NT2/D1 (cell line): ENCODE results near the gene ADGRG1.

ENCODE experiments used
- DNase-seq: peaks from one replicate; pipeline ENCODE4 v3.0.0-alpha.2; 2011; ENCODE audit warnings: low read depth, low spot score
- H3K27me3 ChIP-seq: 2 replicates; pipeline ENCODE4 v1.6.0; 2011; ENCODE audit warnings: mild to moderate bottlenecking; ENCODE audit not compliant: insufficient read length, insufficient read depth
- H3K36me3 ChIP-seq: 2 replicates; pipeline ENCODE4 v1.6.1; 2011; ENCODE audit warnings: mild to moderate bottlenecking, low read length, mixed read lengths; ENCODE audit not compliant: insufficient read depth, insufficient read length
- H3K4me1 ChIP-seq: 2 replicates; pipeline ENCODE4 v1.5.1; 2011; ENCODE audit not compliant: insufficient read depth, insufficient read length
- H3K4me3 ChIP-seq: 2 replicates; pipeline ENCODE4 v1.5.1; 2011; ENCODE audit warnings: low read depth; ENCODE audit not compliant: insufficient read length
- H3K9ac ChIP-seq: 2 replicates; pipeline ENCODE4 v1.6.0; 2011; ENCODE audit warnings: low read depth; ENCODE audit not compliant: insufficient read length
- H3K9me3 ChIP-seq: 2 replicates; pipeline ENCODE4 v1.5.1; 2011; ENCODE audit warnings: mild to moderate bottlenecking, low read length; ENCODE audit not compliant: insufficient read depth
- SUZ12 ChIP-seq: IDR thresholded peaks from 2 replicates; pipeline ENCODE4 v1.6.1; 2011; ENCODE audit not compliant: insufficient read length, insufficient read depth; ENCODE audit errors: extremely low read depth
- YY1 ChIP-seq: IDR thresholded peaks from 2 replicates; pipeline ENCODE4 v1.6.1; 2011; ENCODE audit not compliant: insufficient read length, insufficient read depth
- ZNF274 ChIP-seq: IDR thresholded peaks from 2 replicates; pipeline ENCODE4 v1.6.1; 2011; ENCODE audit warnings: mild to moderate bottlenecking, low read depth, low read length

ADGRG1 gene

GRCh38 chr16:57640185-57640584 lies 11.8 kb downstream of the ADGRG1 start:
- no peak overlapping the region for H3K4me3 ChIP-seq

GRCh38 chr16:57640612-57641011 lies 12.2 kb downstream of the ADGRG1 start:
- no peaks in the 10 kb centered on the region for H3K9me3 ChIP-seq
- H3K9ac ChIP-seq = no peak overlapping the region
- peaks cover 5% of the 10 kb centered on the region for H3K36me3 ChIP-seq
- no peak for TF ChIP-seq SUZ12
- no peak for TF ChIP-seq YY1
- no peak for TF ChIP-seq ZNF274
- H3K4me3 ChIP-seq = no peak overlapping the region
- no peak for DNase-seq
- peaks cover 19% of the 10 kb centered on the region for H3K4me1 ChIP-seq
- H3K27me3 ChIP-seq = no peaks in the 10 kb centered on the region

More at GRCh38 chr16:57640185-57640584, 11.8 kb downstream of the ADGRG1 start:
- Histone ChIP-seq H3K27me3 (no peaks in the 10 kb centered on the region), H3K9me3 (no peaks in the 10 kb centered on the region), H3K36me3 (peaks cover 5% of the 10 kb centered on the region), H3K4me1 (peaks cover 23% of the 10 kb centered on the region), H3K9ac (no peak overlapping the region)
- no peak for DNase-seq
- TF ChIP-seq ZNF274 (no peak), YY1 (no peak), SUZ12 (no peak)

- Histone ChIP-seq H3K36me3 (peaks cover 5% of the 10 kb centered on the region), H3K27me3 (no peaks in the 10 kb centered on the region), H3K9ac (no peak overlapping the region), H3K4me1 (peaks cover 12% of the 10 kb centered on the region), H3K9me3 (no peaks in the 10 kb centered on the region), H3K4me3 (no peak overlapping the region)
- no peak for DNase-seq
- TF ChIP-seq SUZ12 = no peak
These were observed 14.0 kb downstream of the ADGRG1 start for GRCh38 chr16:57642160-57643135.

- H3K4me1 ChIP-seq = peaks cover 5% of the 10 kb centered on the region
- H3K4me3 ChIP-seq = no peak overlapping the region
- H3K36me3 ChIP-seq = peaks cover 5% of the 10 kb centered on the region
- H3K9ac ChIP-seq = no peak overlapping the region
- TF ChIP-seq YY1 (no peak), SUZ12 (no peak), ZNF274 (no peak)
- no peak for DNase-seq
- H3K27me3 ChIP-seq = no peaks in the 10 kb centered on the region
- H3K9me3 ChIP-seq = no peaks in the 10 kb centered on the region
These were observed 14.9 kb downstream of the ADGRG1 start for GRCh38 chr16:57643147-57643874.

- Histone ChIP-seq H3K4me3 (no peak overlapping the region), H3K4me1 (peaks cover 5% of the 10 kb centered on the region), H3K9ac (no peak overlapping the region), H3K27me3 (no peaks in the 10 kb centered on the region), H3K9me3 (no peaks in the 10 kb centered on the region), H3K36me3 (peaks cover 5% of the 10 kb centered on the region)
- no peak for DNase-seq
- no peak for TF ChIP-seq SUZ12
- no peak for TF ChIP-seq YY1
- TF ChIP-seq ZNF274 = no peak
These were observed 15.5 kb downstream of the ADGRG1 start for GRCh38 chr16:57643910-57644309.

GRCh38 chr16:57644383-57645014 lies 16.1 kb downstream of the ADGRG1 start:
- Histone ChIP-seq H3K9ac (no peak overlapping the region), H3K9me3 (no peaks in the 10 kb centered on the region), H3K27me3 (no peaks in the 10 kb centered on the region), H3K36me3 (peaks cover 5% of the 10 kb centered on the region), H3K4me1 (peaks cover 5% of the 10 kb centered on the region), H3K4me3 (no peak overlapping the region)
- no peak for TF ChIP-seq SUZ12
- TF ChIP-seq YY1 = no peak
- TF ChIP-seq ZNF274 = no peak
- no peak for DNase-seq

- DNase-seq = no peak
- H3K9me3 ChIP-seq = no peaks in the 10 kb centered on the region
- TF ChIP-seq SUZ12 = no peak
- no peak for TF ChIP-seq ZNF274
- TF ChIP-seq YY1 = no peak
- H3K27me3 ChIP-seq = no peaks in the 10 kb centered on the region
- H3K36me3 ChIP-seq = peaks cover 5% of the 10 kb centered on the region
- no peak overlapping the region for H3K9ac ChIP-seq
- no peak overlapping the region for H3K4me3 ChIP-seq
- H3K4me1 ChIP-seq = peaks cover 5% of the 10 kb centered on the region
These were observed 16.7 kb downstream of the ADGRG1 start for GRCh38 chr16:57645169-57645568.
